Astrocyte of the cerebellum (primary cell): Measurements from ENCODE around the gene ZRANB1.

Source experiments
- DNase-seq: peaks from one replicate; pipeline ENCODE4 v3.0.0-alpha.2; 2011; ENCODE audit warnings: low read depth
- H3K4me3 ChIP-seq: 2 replicates; pipeline ENCODE4 v1.5.1; 2011; ENCODE audit warnings: mild to moderate bottlenecking, low read depth, low read length, moderate library complexity
- CTCF ChIP-seq: IDR thresholded peaks from 2 replicates; pipeline ENCODE4 v1.5.1; 2012; ENCODE audit warnings: low read length, low read depth, moderate library complexity, mild to moderate bottlenecking; ENCODE audit errors: missing control alignments
- in situ Hi-C: cut with HindIII; loops from 2 replicates; pipeline ENCODE4 v1.10.0; 2017; ENCODE audit warnings: low sequenced_read_pairs

ZRANB1 gene

GRCh38 chr10:125016611-125017202 is 74.8 kb downstream of the ZRANB1 start:
- no peak for TF ChIP-seq CTCF
- no peak for DNase-seq
- in situ Hi-C loops: no loop called here
- H3K4me3 ChIP-seq: no peak overlapping the region

GRCh38 chr10:125017547-125018298 is 75.8 kb downstream of the ZRANB1 start:
- H3K4me3 ChIP-seq: no peak overlapping the region
- no peak for TF ChIP-seq CTCF
- DNase-seq: no peak
- in situ Hi-C loops: no loop called here

GRCh38 chr10:125018576-125019143 is 76.7 kb downstream of the ZRANB1 start:
- TF ChIP-seq CTCF: no peak
- H3K4me3 ChIP-seq: no peak overlapping the region
- in situ Hi-C loops: no loop called here

GRCh38 chr10:125020386-125020785 is 78.5 kb downstream of the ZRANB1 start:
- in situ Hi-C loops: no loop called here
- no peak for TF ChIP-seq CTCF
- no peak overlapping the region for H3K4me3 ChIP-seq
- no peak for DNase-seq

More at GRCh38 chr10:125018576-125019143, 76.7 kb downstream of the ZRANB1 start:
- no peak for DNase-seq

GRCh38 chr10:125020871-125021270 is 78.9 kb downstream of the ZRANB1 start:
- no peak overlapping the region for H3K4me3 ChIP-seq
- DNase-seq: no peak
- in situ Hi-C loops: no loop called here
- no peak for TF ChIP-seq CTCF

GRCh38 chr10:125021686-125022344 is 79.9 kb downstream of the ZRANB1 start:
- TF ChIP-seq CTCF: no peak
- DNase-seq: no peak
- in situ Hi-C loops: no loop called here
- H3K4me3 ChIP-seq: no peak overlapping the region
